Astrocyte of the spinal cord (primary cell): ENCODE measurements around the gene SFXN4.

ENCODE experiments used
- DNase-seq: peaks from one replicate; pipeline ENCODE4 v3.0.0; 2011; ENCODE audit warnings: low read depth, low spot score
- H3K4me3 ChIP-seq: 2 replicates; pipeline ENCODE4 v1.5.1; 2011; ENCODE audit warnings: low read depth, mild to moderate bottlenecking, low read length, moderate library complexity
- CTCF ChIP-seq: IDR thresholded peaks from 2 replicates; pipeline ENCODE4 v1.5.1; 2012; ENCODE audit warnings: low read depth, mild to moderate bottlenecking, low read length, inconsistent platforms
- in situ Hi-C: cut with HindIII; loops from 2 replicates; pipeline ENCODE4 v1.10.0; 2017; ENCODE audit warnings: low sequenced_read_pairs

Gene SFXN4

GRCh38 chr10:119125942-119126341, 39.6 kb downstream of the SFXN4 start:
- in situ Hi-C loops, result no loop called here
- no peak for TF ChIP-seq CTCF
- DNase-seq, result no peak
- H3K4me3 ChIP-seq, result no peak overlapping the region

GRCh38 chr10:119120875-119121274, 44.6 kb downstream of the SFXN4 start:
- TF ChIP-seq CTCF, result no peak
- no peak for DNase-seq
- no peak overlapping the region for H3K4me3 ChIP-seq
- in situ Hi-C loops, result no loop called here

GRCh38 chr10:119120413-119120867, 45.1 kb downstream of the SFXN4 start:
- in situ Hi-C loops, result no loop called here
- H3K4me3 ChIP-seq, result no peak overlapping the region
- DNase-seq, result peak; percentile 37
- TF ChIP-seq CTCF, result no peak

GRCh38 chr10:119119400-119119799, 46.1 kb downstream of the SFXN4 start:
- TF ChIP-seq CTCF, result no peak
- no peak overlapping the region for H3K4me3 ChIP-seq
- in situ Hi-C loops, result no loop called here
- no peak for DNase-seq

- H3K4me3 ChIP-seq, result no peak overlapping the region
- in situ Hi-C loops, result no loop called here
- TF ChIP-seq CTCF, result no peak
- DNase-seq, result no peak
These were observed 47.3 kb downstream of the SFXN4 start for GRCh38 chr10:119118231-119118630.

- no peak overlapping the region for H3K4me3 ChIP-seq
- in situ Hi-C loops, result no loop called here
- DNase-seq, result no peak
- TF ChIP-seq CTCF, result no peak
These were observed 49.1 kb downstream of the SFXN4 start for GRCh38 chr10:119116326-119116951.
